Measurements from ENCODE around the gene RPS6KC1. TPM values are rescaled to one million over a fixed set of nuclear protein-coding genes. Genes with fewer than 3 reads are reported as not detected.

The RPS6KC1 gene
- total RNA-seq, 1 donor from 2014 or later, result 25.6 TPM

DNA sequence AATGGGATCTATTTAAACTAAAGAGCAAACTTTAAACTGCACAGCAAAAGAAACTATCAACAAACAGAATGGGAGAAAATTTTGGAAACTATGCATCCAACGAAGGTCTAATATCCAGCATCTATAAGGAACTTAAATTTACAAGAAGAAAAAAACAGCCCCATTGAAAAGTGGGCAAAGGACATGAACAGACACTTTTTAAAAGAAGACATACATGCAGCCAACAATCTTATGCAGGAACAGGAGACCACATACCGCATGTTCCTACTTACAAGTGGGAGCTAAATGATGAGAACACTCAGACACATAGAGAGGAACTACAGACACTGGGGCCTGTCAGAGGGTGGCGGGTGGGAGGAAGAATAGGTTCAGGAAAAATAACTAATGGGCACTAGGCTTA lies 149.6 kb downstream of the RPS6KC1 start:
- DNase-seq (ENCODE audit: low read depth) (no peak), FAIRE-seq (no peak)
- no peak overlapping the region for H3K9ac ChIP-seq (ENCODE audit: low read length)
- Mint-ChIP-seq H3K4me3 (ENCODE audit: unreplicated experiment) (no peak overlapping the region), H3K36me3 (ENCODE audit: low read depth, unreplicated experiment) (peaks cover 34% of the 10 kb centered on the region), H3K27me3 (ENCODE audit: low read depth, unreplicated experiment) (no peaks in the 10 kb centered on the region), H3K27ac (ENCODE audit: unreplicated experiment) (no peak overlapping the region), H3K9me3 (ENCODE audit: unreplicated experiment) (peaks cover 7% of the 10 kb centered on the region), H3K4me1 (ENCODE audit: low read depth, unreplicated experiment) (no peaks in the 10 kb centered on the region)
- H3K9me3 ChIP-seq (ENCODE audit: insufficient read depth, low read depth, low read length), result no peaks in the 10 kb centered on the region
- H2AFZ ChIP-seq (ENCODE audit: low read depth, low read length), result no peak overlapping the region
- H3K27me3 ChIP-seq (ENCODE audit: insufficient read depth, low read length), result no peaks in the 10 kb centered on the region
- H3K27ac ChIP-seq (ENCODE audit: low read depth, low read length), result no peak overlapping the region
- peaks cover 3% of the 10 kb centered on the region for H4K20me1 ChIP-seq (ENCODE audit: insufficient read depth, low read length)
- H3K4me3 ChIP-seq (ENCODE audit: insufficient read depth, low read depth, low read length), result no peak overlapping the region
- no peak overlapping the region for H3K4me2 ChIP-seq (ENCODE audit: low read length)
- H3K4me1 ChIP-seq (ENCODE audit: insufficient read depth, low read length), result no peaks in the 10 kb centered on the region
- TF ChIP-seq EZH2 (IDR thresholded peaks at IDR 0.05; ENCODE audit: insufficient read depth, low read length), result no peak
- TF ChIP-seq, protein P1, sequence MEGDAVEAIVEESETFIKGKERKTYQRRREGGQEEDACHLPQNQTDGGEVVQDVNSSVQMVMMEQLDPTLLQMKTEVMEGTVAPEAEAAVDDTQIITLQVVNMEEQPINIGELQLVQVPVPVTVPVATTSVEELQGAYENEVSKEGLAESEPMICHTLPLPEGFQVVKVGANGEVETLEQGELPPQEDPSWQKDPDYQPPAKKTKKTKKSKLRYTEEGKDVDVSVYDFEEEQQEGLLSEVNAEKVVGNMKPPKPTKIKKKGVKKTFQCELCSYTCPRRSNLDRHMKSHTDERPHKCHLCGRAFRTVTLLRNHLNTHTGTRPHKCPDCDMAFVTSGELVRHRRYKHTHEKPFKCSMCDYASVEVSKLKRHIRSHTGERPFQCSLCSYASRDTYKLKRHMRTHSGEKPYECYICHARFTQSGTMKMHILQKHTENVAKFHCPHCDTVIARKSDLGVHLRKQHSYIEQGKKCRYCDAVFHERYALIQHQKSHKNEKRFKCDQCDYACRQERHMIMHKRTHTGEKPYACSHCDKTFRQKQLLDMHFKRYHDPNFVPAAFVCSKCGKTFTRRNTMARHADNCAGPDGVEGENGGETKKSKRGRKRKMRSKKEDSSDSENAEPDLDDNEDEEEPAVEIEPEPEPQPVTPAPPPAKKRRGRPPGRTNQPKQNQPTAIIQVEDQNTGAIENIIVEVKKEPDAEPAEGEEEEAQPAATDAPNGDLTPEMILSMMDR (IDR thresholded peaks at IDR 0.05; ENCODE audit: insufficient read depth, low read depth, low read length), result no peak
- no peaks in the 10 kb centered on the region for H3K79me2 ChIP-seq (ENCODE audit: insufficient read depth, low read length)
- H3K36me3 ChIP-seq (ENCODE audit: insufficient read depth, low read length), result peaks cover 7% of the 10 kb centered on the region

DNA sequence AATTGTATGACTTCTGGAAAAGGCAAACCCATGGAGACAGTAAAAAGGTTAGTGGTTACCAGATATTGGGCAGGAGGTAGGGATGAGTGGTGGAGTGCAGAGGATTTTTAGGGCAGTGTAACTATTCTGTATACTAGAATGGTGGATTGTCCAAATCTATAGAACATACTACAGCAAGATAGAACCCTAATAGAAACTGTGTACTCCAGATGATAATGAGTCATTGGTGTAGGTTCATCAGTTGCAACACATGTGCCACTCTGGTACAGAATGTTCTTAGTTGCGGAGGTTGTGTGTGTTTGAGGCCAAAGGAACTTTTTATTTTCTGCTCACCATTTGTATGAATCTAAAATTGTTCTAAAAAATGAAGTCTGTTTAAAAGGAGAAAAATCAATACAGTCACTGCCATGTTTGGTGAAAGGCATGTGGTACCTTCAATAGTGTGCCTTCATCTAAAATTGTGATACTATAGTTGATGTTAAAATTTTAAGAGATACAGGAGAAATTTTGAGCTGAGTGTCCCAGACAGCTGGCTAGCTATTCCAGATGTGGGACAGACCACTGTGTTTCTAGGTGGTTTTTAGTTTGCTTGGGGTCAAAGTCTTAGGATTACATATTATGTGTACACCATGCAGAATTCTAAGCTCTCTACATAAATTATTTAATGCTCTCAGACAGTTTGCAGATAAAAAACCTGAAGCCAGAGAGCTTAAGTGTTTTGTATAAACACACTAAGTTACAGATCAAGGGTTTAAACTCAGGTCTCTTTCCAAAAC lies 150.5 kb downstream of the RPS6KC1 start:
- no peak overlapping the region for H3K27ac ChIP-seq (ENCODE audit: low read depth, low read length)
- FAIRE-seq, result peak; percentile 23

More for the DNA sequence above, 150.5 kb downstream of the RPS6KC1 start:
- H3K4me1 Mint-ChIP-seq (ENCODE audit: low read depth, unreplicated experiment), result no peaks in the 10 kb centered on the region
- H3K79me2 ChIP-seq (ENCODE audit: insufficient read depth, low read length), result no peaks in the 10 kb centered on the region
- TF ChIP-seq EZH2 (IDR thresholded peaks at IDR 0.05; ENCODE audit: insufficient read depth, low read length), result no peak
- TF ChIP-seq, protein P1 (IDR thresholded peaks at IDR 0.05; ENCODE audit: insufficient read depth, low read depth, low read length), result no peak
- H2AFZ ChIP-seq (ENCODE audit: low read depth, low read length), result no peak overlapping the region
- H3K27ac Mint-ChIP-seq (ENCODE audit: unreplicated experiment), result no peak overlapping the region
- no peaks in the 10 kb centered on the region for H3K27me3 ChIP-seq (ENCODE audit: insufficient read depth, low read length)
- H3K9ac ChIP-seq (ENCODE audit: low read length), result no peak overlapping the region
- no peaks in the 10 kb centered on the region for H3K4me1 ChIP-seq (ENCODE audit: insufficient read depth, low read length)
- H3K36me3 Mint-ChIP-seq (ENCODE audit: low read depth, unreplicated experiment), result peaks cover 35% of the 10 kb centered on the region
- peaks cover 7% of the 10 kb centered on the region for H3K9me3 Mint-ChIP-seq (ENCODE audit: unreplicated experiment)
- H3K4me2 ChIP-seq (ENCODE audit: low read length), result no peak overlapping the region
- H3K4me3 Mint-ChIP-seq (ENCODE audit: unreplicated experiment), result no peak overlapping the region
- H3K27me3 Mint-ChIP-seq (ENCODE audit: low read depth, unreplicated experiment), result no peaks in the 10 kb centered on the region
- no peaks in the 10 kb centered on the region for H3K9me3 ChIP-seq (ENCODE audit: insufficient read depth, low read depth, low read length)
- no peak overlapping the region for H3K4me3 ChIP-seq (ENCODE audit: insufficient read depth, low read depth, low read length)
- H4K20me1 ChIP-seq (ENCODE audit: insufficient read depth, low read length), result peaks cover 3% of the 10 kb centered on the region
- peaks cover 7% of the 10 kb centered on the region for H3K36me3 ChIP-seq (ENCODE audit: insufficient read depth, low read length)
- no peak for DNase-seq (ENCODE audit: low read depth)

All from astrocyte (in vitro differentiated cells and primary cell).